ENCODE data around the gene LZTR1.

Gene LZTR1

GRCh38 chr22:20990184-20991180 lies 8.4 kb downstream of the LZTR1 start:
- no peak for DNase-seq (ENCODE audit: extremely low read depth, low read depth)
- no peak for TF ChIP-seq CTCF (IDR thresholded peaks at IDR 0.05; ENCODE audit: low read depth, low read length)

- DNase-seq (ENCODE audit: extremely low read depth, low read depth) = no peak
- no peak for TF ChIP-seq CTCF (IDR thresholded peaks at IDR 0.05; ENCODE audit: low read depth, low read length)
These were observed 9.4 kb downstream of the LZTR1 start for GRCh38 chr22:20991252-20992055.

- TF ChIP-seq CTCF (IDR thresholded peaks at IDR 0.05; ENCODE audit: low read depth, low read length) = no peak
- no peak for DNase-seq (ENCODE audit: extremely low read depth, low read depth)
These were observed 10.0 kb downstream of the LZTR1 start for GRCh38 chr22:20992056-20992442.

- no peak for DNase-seq (ENCODE audit: extremely low read depth, low read depth)
- no peak for TF ChIP-seq CTCF (IDR thresholded peaks at IDR 0.05; ENCODE audit: low read depth, low read length)
These were observed 10.6 kb downstream of the LZTR1 start for GRCh38 chr22:20992456-20993303.

- no peak for DNase-seq (ENCODE audit: extremely low read depth, low read depth)
- TF ChIP-seq CTCF (IDR thresholded peaks at IDR 0.05; ENCODE audit: low read depth, low read length) = no peak
These were observed 11.4 kb downstream of the LZTR1 start for GRCh38 chr22:20993304-20994127.

- TF ChIP-seq CTCF (IDR thresholded peaks at IDR 0.05; ENCODE audit: low read depth, low read length) = no peak
- no peak for DNase-seq (ENCODE audit: extremely low read depth, low read depth)
These were observed 12.2 kb downstream of the LZTR1 start for GRCh38 chr22:20994128-20994901.

Measured in AG09319 (cell line).